Activated B cell treated with CpG ODN at 0.5 μM for 24 hours (primary cell): Measurements from ENCODE around the gene CS. TPM values are rescaled to one million over a fixed set of nuclear protein-coding genes. Genes with fewer than 3 reads are reported as not detected.

Experiments
- ATAC-seq: fragments of 200-7000 bp; cut with Tn5 transposase; one replicate; pipeline ENCODE4 v1.10.0; 2021; ENCODE audit warnings: low read depth, mild to moderate bottlenecking, moderate library complexity
- CTCF ChIA-PET: fragments of 350-600 bp; sonication (Branson Sonifier 250); formaldehyde crosslinking; loops from one replicate; lab custom pipeline; 2021; ENCODE audit warnings: antibody characterized with exemption; lab: Charles Lee
- POLR2A ChIA-PET: fragments of 350-600 bp; sonication (Branson Sonifier 250); formaldehyde crosslinking; loops from one replicate; lab custom pipeline; 2021; ENCODE audit warnings: antibody characterized with exemption; lab: Charles Lee
- DNase-seq: peaks from one replicate; pipeline ENCODE4 v3.0.0; 2022
- H3K27ac Mint-ChIP-seq: one replicate; pipeline ENCODE4 v1.8.0; 2020; ENCODE audit warnings: mixed read lengths
- H3K27me3 Mint-ChIP-seq: one replicate; pipeline ENCODE4 v1.8.0; 2021; ENCODE audit warnings: mixed read lengths
- H3K36me3 Mint-ChIP-seq: one replicate; pipeline ENCODE4 v1.8.0; 2021; ENCODE audit warnings: low read depth, mixed read lengths
- H3K4me1 Mint-ChIP-seq: one replicate; pipeline ENCODE4 v1.8.0; 2021; ENCODE audit warnings: mixed read lengths
- H3K4me3 Mint-ChIP-seq: one replicate; pipeline ENCODE4 v1.8.0; 2020; ENCODE audit warnings: mild to moderate bottlenecking, mixed read lengths
- H3K9me3 Mint-ChIP-seq: one replicate; pipeline ENCODE4 v1.8.0; 2020; ENCODE audit warnings: mixed read lengths
- intact Hi-C: fragments of 100-400 bp; cut with micrococcal nuclease; formaldehyde crosslinking; loops from one replicate; pipeline ENCODE4 v1.15.1; 2024
- total RNA-seq: library from RNA; stranded (reverse); gene quantifications from 2 replicates; pipeline ENCODE4 v1.2.3, GENCODE V29; 2022
- TF ChIP-seq, protein P1 (sequence below): fragments of 200-600 bp; IDR thresholded peaks from one replicate; pipeline ENCODE4 v1.8.0; 2022; ENCODE audit warnings: antibody characterized with exemption, mild to moderate bottlenecking

CS gene
- total RNA-seq, 1 donor from 2014 or later: 233 TPM

DNA sequence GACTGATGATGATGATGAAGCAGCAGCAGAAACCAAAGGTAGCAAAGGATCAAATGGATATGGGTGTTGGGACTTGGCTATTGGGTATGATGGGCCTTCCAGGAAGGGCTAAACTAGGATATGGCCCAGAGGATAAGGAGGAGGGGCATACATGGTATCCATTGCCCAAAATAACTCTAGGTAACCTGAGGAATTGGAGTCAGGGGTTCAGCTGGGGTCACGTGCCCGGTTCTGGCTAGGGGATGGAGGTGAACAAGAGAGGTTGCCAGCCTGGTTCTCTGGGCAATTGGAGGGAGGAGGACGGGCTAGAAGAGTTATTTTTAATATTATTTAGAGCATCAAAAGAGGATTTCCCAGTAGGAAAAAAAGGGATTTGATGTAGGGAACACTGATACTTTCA is 39.2 kb downstream of the CS start:
- H3K9me3 Mint-ChIP-seq: no peaks in the 10 kb centered on the region
- H3K36me3 Mint-ChIP-seq: peaks cover 5% of the 10 kb centered on the region
- no peak for ATAC-seq
- H3K27ac Mint-ChIP-seq: no peak overlapping the region
- POLR2A ChIA-PET: no interaction called here
- intact Hi-C loops: no loop called here
- H3K4me3 Mint-ChIP-seq: no peak overlapping the region
- TF ChIP-seq, protein P1, sequence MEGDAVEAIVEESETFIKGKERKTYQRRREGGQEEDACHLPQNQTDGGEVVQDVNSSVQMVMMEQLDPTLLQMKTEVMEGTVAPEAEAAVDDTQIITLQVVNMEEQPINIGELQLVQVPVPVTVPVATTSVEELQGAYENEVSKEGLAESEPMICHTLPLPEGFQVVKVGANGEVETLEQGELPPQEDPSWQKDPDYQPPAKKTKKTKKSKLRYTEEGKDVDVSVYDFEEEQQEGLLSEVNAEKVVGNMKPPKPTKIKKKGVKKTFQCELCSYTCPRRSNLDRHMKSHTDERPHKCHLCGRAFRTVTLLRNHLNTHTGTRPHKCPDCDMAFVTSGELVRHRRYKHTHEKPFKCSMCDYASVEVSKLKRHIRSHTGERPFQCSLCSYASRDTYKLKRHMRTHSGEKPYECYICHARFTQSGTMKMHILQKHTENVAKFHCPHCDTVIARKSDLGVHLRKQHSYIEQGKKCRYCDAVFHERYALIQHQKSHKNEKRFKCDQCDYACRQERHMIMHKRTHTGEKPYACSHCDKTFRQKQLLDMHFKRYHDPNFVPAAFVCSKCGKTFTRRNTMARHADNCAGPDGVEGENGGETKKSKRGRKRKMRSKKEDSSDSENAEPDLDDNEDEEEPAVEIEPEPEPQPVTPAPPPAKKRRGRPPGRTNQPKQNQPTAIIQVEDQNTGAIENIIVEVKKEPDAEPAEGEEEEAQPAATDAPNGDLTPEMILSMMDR: no peak
- CTCF ChIA-PET: interaction anchor here (1.0 kb wide), 1 partner anchor 71 kb away, joined by 3 read pairs; the partner anchor contains the start of gene SMARCC2
- no peaks in the 10 kb centered on the region for H3K27me3 Mint-ChIP-seq
- peaks cover 23% of the 10 kb centered on the region for H3K4me1 Mint-ChIP-seq
- DNase-seq: no peak

DNA sequence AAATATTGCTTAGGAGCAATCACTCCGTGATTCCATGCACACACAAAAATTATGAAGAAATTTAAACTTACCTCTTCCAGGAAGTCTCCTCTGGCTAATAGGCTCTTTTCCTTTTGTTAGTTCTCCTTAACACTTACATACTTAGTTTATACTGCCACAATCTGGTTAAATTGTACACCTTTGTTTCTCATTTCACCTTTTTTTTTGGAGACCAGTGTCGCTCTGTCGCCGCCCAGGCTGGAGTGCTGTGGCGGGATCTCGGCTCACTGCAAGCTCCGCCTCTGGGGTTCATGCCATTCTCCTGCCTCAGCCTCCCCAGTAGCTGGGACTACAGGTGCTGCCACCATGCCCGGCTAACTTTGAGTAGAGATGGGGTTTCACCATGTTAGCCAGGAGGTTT is 39.8 kb downstream of the CS start:
- CTCF ChIA-PET: interaction anchor here (1.0 kb wide), 1 partner anchor 71 kb away, joined by 3 read pairs; the partner anchor contains the start of gene SMARCC2
- no peak overlapping the region for H3K27ac Mint-ChIP-seq
- H3K36me3 Mint-ChIP-seq: peaks cover 9% of the 10 kb centered on the region
- no peak for DNase-seq
- no peaks in the 10 kb centered on the region for H3K27me3 Mint-ChIP-seq
- POLR2A ChIA-PET: no interaction called here
- H3K4me1 Mint-ChIP-seq: peaks cover 21% of the 10 kb centered on the region
- H3K9me3 Mint-ChIP-seq: no peaks in the 10 kb centered on the region
- TF ChIP-seq, protein P1: no peak
- intact Hi-C loops: no loop called here
- ATAC-seq: no peak
- no peak overlapping the region for H3K4me3 Mint-ChIP-seq

DNA sequence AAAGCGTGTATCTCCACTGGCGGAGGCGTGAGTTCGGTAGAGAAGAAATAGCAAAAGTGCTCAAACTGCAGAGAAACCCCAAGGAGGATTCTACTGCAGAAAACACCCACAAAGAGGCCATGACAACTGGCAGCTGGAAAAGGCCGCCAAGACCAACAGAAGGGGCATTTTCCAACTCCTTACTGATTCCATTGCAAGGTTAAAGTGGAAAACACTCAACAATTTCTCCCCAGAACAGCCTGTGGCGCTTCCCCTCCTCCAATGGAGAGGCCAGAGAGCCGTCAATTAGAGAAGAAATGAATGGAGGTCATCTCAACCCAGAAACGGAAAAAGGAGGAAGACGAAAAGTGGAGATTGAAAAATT is 41.3 kb downstream of the CS start:
- Mint-ChIP-seq H3K36me3 (peaks cover 24% of the 10 kb centered on the region), H3K9me3 (no peaks in the 10 kb centered on the region), H3K27ac (peak overlapping the region; percentile 77), H3K4me3 (peak overlapping the region; percentile 91), H3K4me1 (peaks cover 21% of the 10 kb centered on the region), H3K27me3 (no peaks in the 10 kb centered on the region)
- intact Hi-C loops: loop anchor here (1.0 to 2.0 kb wide), 9 partner anchors 8 to 520 kb away; partner anchors contain the start of genes CS and NABP2
- ATAC-seq: no peak
- TF ChIP-seq, protein P1: no peak
- ChIA-PET POLR2A (interaction anchor here (0.6 to 2.9 kb wide), 10 partner anchors 8 to 205 kb away, joined by 3 to 22 read pairs (median 4); partner anchors contain the start of genes CNPY2, COQ10A, PAN2 and RNF41), CTCF (interaction anchor here (1.1 to 2.1 kb wide), 9 partner anchors 8 to 213 kb away, joined by 3 to 14 read pairs (median 8); partner anchors contain the start of genes COQ10A, RNF41 and ZC3H10)
- DNase-seq: no peak

DNA sequence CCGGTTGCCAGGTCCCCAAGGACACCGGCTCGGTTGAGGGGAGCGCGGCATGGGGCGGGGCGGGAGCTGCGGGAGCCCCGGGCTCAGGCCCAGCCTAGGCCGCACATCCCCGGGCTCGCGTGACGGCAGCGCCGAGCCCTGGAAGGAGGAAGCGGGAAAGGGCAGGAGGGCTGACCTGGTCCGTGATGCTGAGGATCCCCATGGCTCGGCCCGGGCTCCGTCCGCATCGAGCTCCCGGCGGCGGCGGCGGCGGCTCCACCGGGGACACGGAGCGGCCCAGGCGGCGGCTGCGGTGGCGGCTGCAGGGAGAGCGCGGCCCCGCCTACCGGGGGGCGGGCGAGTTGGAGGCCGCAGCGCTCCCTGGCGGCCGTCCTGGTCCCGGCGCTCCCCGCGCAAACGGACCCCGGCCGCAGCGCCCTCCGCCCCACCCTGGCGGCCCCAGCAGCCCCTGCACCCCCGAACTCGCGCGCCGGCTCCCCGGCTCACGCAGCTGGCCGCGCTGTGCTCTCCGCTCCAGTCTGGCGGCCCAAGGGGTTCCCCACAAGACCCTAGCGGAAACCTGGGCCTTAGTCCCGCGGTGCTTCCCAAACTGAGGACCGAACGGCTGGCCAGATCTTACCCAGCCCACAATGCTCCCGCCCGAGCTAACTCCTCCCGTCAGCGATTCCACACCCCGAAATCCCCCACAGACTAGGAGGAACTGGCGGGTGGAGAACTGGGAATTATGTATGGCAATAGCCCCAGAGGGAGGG is 41.9 kb downstream of the CS start, which contains the start of gene ANKRD52:
ANKRD52 (minus strand) TSS at position 317 of the 752 bp plus-strand sequence; CDS start at position 202, 115 bp downstream.
- Mint-ChIP-seq H3K27ac (peak within 1 kb of the TSS; percentile 77), H3K27me3 (no peaks in the 10 kb centered on the region), H3K36me3 (peaks cover 29% of the 10 kb centered on the region), H3K9me3 (no peaks in the 10 kb centered on the region), H3K4me1 (peaks cover 21% of the 10 kb centered on the region), H3K4me3 (peak within 1 kb of the TSS; percentile 91)
- TF ChIP-seq, protein P1: peak; percentile 28
- ChIA-PET CTCF (interaction anchor here (0.6 to 2.1 kb wide), 14 partner anchors 9 to 212 kb away, joined by 3 to 14 read pairs (median 5); partner anchors contain the start of genes CNPY2, COQ10A, RNF41 and ZC3H10), POLR2A (interaction anchor here (0.6 to 2.9 kb wide), 12 partner anchors 9 to 206 kb away, joined by 3 to 22 read pairs (median 4); partner anchors contain the start of genes CNPY2, COQ10A, ESYT1 and PAN2)
- ATAC-seq (peak; percentile 94), DNase-seq (peak; percentile 89)
- intact Hi-C loops: loop anchor here (1.0 to 2.0 kb wide), 9 partner anchors 9 to 519 kb away; partner anchors contain the start of genes CS and NABP2
